Ectodermal cell (in vitro differentiated cells): ENCODE data around the gene TRAIP.
"Not testable (repeated sequence)": the region's sequence is repeated elsewhere in the genome, so short reads cannot be mapped to it uniquely, and the experiment has no call there.

ENCODE experiments used
- H3K27ac ChIP-seq: 2 replicates; pipeline ENCODE4 v1.7.0; 2013; ENCODE audit warnings: mild to moderate bottlenecking, low read depth, low read length; ENCODE audit not compliant: insufficient read depth, poor library complexity, severe bottlenecking
- H3K27me3 ChIP-seq: 2 replicates; pipeline ENCODE4 v1.7.0; 2013; ENCODE audit warnings: mild to moderate bottlenecking, low read length; ENCODE audit not compliant: insufficient read depth, control insufficient read depth, poor library complexity, severe bottlenecking
- H3K36me3 ChIP-seq: one replicate; pipeline ENCODE4 v1.7.0; 2013; ENCODE audit warnings: low read length; ENCODE audit not compliant: control insufficient read depth, insufficient read depth
- H3K4me1 ChIP-seq: one replicate; pipeline ENCODE4 v1.7.0; 2013; ENCODE audit warnings: low read length; ENCODE audit not compliant: control insufficient read depth, insufficient read depth
- H3K4me3 ChIP-seq: 2 replicates; pipeline ENCODE4 v1.7.0; 2013; ENCODE audit warnings: low read depth, low read length, control low read depth; ENCODE audit not compliant: insufficient read depth
- H3K9me3 ChIP-seq: 2 replicates; pipeline ENCODE4 v1.7.0; 2013; ENCODE audit warnings: mild to moderate bottlenecking, low read length, moderate library complexity; ENCODE audit not compliant: control insufficient read depth
- WGBS, 2 experiments: methylation state at CpG; one replicate each; pipeline ENCODE4 v1.1.7; 2013; ENCODE audit warnings: missing lambda C conversion rate in 2 of 2; 5-methylcytosine and 5-hydroxymethylcytosine counted together

Gene TRAIP

DNA sequence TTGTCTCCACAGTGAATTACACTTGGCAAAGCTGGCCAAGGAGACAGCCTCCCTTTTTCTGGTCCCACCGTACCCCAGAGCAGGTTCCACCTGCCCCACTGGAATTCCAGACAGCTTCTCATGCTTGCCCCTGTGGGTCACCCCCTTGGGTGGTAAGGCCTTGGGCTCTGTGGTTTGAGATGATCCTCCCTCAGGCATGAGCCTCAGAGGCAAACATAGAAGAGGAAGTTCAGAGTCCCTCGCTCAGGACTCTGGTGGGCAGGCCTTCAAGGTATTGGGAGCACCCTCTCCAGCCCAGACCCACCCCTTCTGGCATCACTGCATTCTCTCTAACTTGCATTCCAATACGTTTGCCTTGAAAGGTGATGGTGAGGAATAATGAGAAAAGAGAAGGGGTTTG, 25.0 kb downstream of the TRAIP start:
- H3K4me1 ChIP-seq, result no peaks in the 10 kb centered on the region
- no peak overlapping the region for H3K4me3 ChIP-seq
- WGBS, 2 experiments, result 76 to 79% methylated on average over 3 of the region's 3 CpGs
- no peak overlapping the region for H3K27ac ChIP-seq
- H3K9me3 ChIP-seq, result no peaks in the 10 kb centered on the region
- H3K36me3 ChIP-seq, result peaks cover 23% of the 10 kb centered on the region
- no peaks in the 10 kb centered on the region for H3K27me3 ChIP-seq

DNA sequence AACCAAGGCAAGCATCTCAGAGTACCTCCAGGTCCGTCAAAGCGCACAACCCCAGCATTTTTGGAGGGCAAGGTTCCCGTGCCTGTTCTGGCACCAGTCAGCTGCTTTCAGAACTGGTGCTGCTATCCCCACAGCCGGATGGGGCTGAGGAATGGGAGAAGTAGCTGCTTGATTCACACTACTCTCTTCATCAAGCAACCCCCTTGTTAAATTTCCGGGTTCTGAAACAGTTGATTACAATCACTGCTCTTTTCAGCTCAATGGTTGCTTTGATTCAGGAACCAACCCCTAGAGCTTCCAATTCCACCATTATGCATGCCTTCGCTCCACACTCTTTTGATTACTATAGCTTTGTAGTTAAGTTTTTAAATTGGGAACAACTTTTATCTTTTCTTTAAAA, 30.3 kb downstream of the TRAIP start:
- H3K27me3 ChIP-seq, result no peaks in the 10 kb centered on the region
- H3K36me3 ChIP-seq, result peaks cover 19% of the 10 kb centered on the region
- 89 to 92% methylated on average over 5 of the region's 6 CpGs for WGBS, 2 experiments
- no peak overlapping the region for H3K4me3 ChIP-seq
- no peaks in the 10 kb centered on the region for H3K9me3 ChIP-seq
- no peaks in the 10 kb centered on the region for H3K4me1 ChIP-seq
- H3K27ac ChIP-seq, result no peak overlapping the region

DNA sequence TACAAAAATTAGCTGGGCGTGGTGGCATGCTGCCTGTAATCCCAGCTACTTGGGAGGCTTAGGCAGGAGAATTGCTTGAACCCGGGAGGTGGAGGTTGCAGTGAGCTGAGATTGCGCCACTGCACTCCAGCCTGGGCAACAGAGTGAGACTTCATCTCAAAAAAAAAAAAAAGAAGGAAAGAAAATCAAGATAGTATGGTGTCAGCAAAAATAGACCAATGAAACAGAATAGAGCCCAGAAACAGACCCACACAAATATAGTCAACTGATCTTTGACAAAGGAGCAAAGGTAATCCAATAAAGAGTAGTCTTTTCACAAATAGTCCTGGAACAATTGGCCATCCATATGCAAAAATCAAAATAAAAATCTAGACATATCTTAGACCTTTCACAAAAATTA, 33.2 kb downstream of the TRAIP start:
- 58 to 90% methylated on average over 3 of the region's 3 CpGs for WGBS, 2 experiments
- not testable (repeated sequence) for H3K9me3 ChIP-seq, H3K4me1 ChIP-seq, H3K36me3 ChIP-seq, H3K27me3 ChIP-seq, H3K27ac ChIP-seq, H3K4me3 ChIP-seq

DNA sequence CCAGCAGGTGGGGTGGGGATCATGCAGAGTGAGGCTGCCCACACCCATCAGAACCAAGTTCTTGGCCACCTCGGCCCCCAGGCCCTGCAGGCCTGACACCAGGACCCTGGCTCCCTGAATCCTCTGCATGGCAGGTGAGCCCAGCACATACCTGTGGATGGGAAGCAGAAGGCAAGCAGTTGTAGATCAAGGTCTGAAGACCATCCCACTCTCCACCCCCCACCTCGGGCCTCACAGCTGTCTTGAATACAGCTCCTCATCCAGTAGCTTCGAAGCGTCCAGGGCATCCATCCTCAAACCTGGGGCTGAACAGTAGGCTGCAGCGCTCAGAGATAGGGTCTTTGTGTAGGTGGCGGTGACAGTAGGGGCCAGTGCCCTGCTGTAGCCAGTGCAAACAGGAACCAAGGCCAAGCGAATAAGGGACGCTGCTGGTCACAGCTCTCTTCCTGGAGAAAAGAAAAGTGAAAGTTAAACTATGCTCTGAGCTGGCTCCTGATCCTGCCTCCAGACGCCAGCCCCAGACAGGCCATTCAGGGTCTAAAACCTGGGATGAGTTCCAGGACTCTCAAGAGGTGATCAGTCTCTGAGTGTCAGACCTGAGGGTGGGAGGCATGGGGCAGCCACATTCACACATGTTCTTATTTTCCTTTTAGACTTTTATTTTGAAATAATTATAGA, 42.7 kb downstream of the TRAIP start, which contains the start of gene UBA7:
UBA7 (minus strand) TSS at position 457 of the 678 bp plus-strand sequence; CDS start at position 291, 166 bp downstream.
- no peaks in the 10 kb centered on the region for H3K4me1 ChIP-seq
- no peak within 1 kb of the TSS for H3K4me3 ChIP-seq
- H3K9me3 ChIP-seq, result no peaks in the 10 kb centered on the region
- no peak within 1 kb of the TSS for H3K27ac ChIP-seq
- H3K36me3 ChIP-seq, result no peaks in the 10 kb centered on the region
- WGBS, 2 experiments, result 91 to 93% methylated on average over 9 of the region's 9 CpGs
- no peaks in the 10 kb centered on the region for H3K27me3 ChIP-seq

DNA sequence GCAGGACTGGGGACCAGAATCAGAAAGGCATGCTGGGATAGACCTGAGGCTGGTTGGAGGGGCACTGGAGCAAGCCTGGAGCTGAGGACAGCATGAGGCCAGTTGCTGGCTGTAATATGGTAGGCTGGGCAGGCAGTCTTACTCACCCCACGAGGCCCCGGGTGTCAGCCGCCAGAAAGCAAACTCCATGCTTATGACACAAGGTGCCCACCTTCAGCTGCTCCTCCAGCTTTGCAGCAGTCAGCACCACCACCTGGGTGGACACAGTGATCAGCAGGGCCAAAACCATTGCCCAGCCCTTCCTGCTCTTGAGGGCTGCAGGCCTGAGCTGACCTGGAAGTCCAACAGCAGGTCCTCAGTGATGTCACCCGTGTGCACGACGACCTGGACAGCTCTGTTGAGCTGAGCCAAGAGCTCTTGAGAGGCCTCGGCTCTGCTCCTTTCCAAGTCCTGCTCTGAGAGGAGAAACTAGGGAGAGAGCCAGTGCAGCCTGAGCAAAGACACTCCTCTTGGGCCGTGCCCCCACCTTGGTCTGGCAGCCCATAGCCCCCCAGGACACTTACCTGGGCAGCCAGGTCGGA, 43.4 kb downstream of the TRAIP start:
- no peak overlapping the region for H3K4me3 ChIP-seq
- no peaks in the 10 kb centered on the region for H3K4me1 ChIP-seq
- 92 to 94% methylated on average over 9 of the region's 9 CpGs for WGBS, 2 experiments
- no peaks in the 10 kb centered on the region for H3K9me3 ChIP-seq
- H3K36me3 ChIP-seq, result no peaks in the 10 kb centered on the region
- H3K27ac ChIP-seq, result no peak overlapping the region
- H3K27me3 ChIP-seq, result no peaks in the 10 kb centered on the region

DNA sequence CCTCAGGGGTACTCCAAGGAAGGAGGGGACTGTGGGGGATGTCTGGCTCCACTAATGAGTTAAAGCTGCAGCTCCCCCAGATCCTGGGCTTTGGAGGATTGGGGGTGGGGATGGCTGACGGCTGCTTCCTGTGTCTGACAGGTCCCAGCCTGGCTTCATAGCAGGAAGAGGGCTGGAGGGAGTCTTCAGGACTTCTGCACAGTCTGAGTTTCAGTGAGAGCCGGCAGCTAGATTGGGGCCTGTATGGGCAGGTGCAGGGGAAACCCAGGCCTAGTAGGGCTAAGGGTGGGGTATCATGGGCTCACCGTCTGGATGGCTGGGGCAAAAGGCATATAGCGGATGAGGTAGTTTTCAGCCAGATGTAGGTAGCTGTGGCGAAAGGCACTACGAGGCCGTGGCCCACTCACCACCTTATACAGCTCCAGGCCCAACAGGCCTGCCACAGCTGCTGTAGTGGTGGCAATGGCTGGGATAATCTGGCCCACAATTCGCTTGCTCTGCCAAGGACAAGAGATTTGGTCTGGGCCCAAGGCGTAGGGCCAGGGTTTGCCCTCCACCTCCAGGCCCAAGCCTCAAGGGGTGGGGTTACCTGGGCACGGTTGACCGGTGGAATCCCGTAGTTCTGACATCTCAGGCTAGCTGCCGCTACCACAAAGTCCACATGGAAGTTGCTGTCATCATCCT, 48.8 kb downstream of the TRAIP start:
- Histone ChIP-seq H3K4me3 (no peak overlapping the region), H3K27me3 (peaks cover 25% of the 10 kb centered on the region), H3K4me1 (peaks cover 16% of the 10 kb centered on the region), H3K36me3 (no peaks in the 10 kb centered on the region), H3K9me3 (no peaks in the 10 kb centered on the region), H3K27ac (no peak overlapping the region)
- WGBS, 2 experiments, result 89 to 90% methylated on average over 13 of the region's 13 CpGs

DNA sequence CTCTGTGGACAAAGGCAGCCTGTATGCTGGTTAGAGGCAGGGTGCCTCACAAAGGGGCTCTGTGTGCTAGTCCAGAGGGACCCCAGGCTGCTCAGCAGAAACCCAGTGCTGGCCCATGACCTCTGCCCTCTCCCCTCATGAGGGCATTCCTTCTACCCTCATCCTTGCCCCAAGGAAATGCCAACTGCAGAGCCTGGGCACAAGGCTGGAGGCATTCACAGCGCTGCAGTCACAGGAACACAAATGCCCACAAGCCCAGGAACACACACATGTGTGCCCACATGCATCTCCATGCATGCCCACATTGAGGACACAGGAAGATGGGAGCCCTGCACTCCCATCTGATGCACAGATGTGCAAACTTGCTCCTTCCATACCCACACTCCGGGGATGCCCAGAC, 49.5 kb downstream of the TRAIP start:
- H3K36me3 ChIP-seq, result no peaks in the 10 kb centered on the region
- 91 to 94% methylated on average over 2 of the region's 2 CpGs for whole genome bisulfite sequencing, 2 experiments
- peak overlapping the region; percentile 3 for H3K27ac ChIP-seq
- peaks cover 33% of the 10 kb centered on the region for H3K27me3 ChIP-seq
- H3K4me3 ChIP-seq, result no peak overlapping the region
- peaks cover 16% of the 10 kb centered on the region for H3K4me1 ChIP-seq
- no peaks in the 10 kb centered on the region for H3K9me3 ChIP-seq

DNA sequence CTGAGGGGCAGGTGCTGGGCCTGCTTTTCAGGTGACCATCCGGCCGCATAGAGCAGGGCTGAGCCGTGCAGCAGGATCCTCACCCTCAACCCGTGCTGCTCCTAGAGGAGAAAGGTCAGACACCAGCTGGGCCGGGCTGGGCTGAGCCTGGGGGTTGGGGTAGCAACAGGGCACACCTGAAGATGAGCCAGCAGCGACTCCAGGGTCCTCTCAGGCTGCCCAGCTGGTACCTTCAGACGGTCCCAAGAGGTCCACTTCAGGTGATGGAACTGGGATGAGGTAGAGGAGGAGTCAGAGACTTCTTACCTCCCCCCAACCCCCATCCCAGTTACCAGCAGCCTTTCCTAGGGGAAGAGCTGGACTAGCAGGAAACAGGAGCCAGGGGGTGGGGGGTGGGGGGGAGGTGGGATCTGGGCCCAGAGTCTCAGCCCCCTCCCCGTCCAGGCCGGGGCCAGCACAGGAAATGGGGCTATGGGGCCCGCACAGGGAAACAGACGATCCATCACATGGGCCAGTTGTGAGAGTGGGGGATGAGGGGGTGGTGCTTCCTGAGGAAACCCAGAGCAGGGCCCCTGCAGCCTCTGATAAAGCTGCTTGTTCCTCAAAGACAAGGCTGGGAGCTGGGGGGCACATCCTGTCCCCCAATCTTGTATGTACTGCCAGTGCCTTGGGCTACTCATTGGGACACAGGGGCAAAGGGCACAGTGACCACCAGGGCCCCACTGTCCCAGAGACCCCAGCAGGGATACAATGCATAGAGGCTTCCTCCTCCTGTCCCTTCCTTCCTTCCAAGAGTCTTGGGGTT, 50.3 kb downstream of the TRAIP start:
- Histone ChIP-seq H3K36me3 (no peaks in the 10 kb centered on the region), H3K4me3 (no peak overlapping the region), H3K27me3 (peaks cover 40% of the 10 kb centered on the region), H3K4me1 (peaks cover 16% of the 10 kb centered on the region), H3K9me3 (no peaks in the 10 kb centered on the region), H3K27ac (peak overlapping the region; percentile 3)
- WGBS, 2 experiments, result 59 to 73% methylated on average over 11 of the region's 11 CpGs

DNA sequence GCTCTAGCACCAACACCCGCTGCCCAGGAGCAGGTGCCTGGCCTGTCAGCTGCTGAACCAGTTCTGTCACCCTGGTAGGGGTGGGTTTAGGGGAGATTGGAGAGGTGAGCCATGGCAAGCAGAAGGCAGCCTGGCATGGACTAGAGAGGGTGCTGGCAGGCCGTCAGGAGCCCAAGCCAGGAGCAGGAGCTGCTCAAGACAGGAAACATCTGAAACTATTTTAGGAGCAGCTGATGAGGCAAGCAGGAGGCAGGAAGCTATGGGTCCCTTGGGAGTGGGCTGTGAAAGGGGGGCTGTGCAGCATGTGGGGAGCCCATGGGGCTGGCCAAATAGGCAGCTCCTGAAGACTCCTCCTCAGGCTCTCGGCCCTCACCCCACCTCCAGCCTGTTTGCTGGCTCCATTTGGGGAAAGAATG, 51.0 kb downstream of the TRAIP start:
- H3K4me3 ChIP-seq, result no peak overlapping the region
- peaks cover 16% of the 10 kb centered on the region for H3K4me1 ChIP-seq
- WGBS, 2 experiments, result 89 to 90% methylated on average over 3 of the region's 3 CpGs
- no peaks in the 10 kb centered on the region for H3K36me3 ChIP-seq
- H3K27ac ChIP-seq, result no peak overlapping the region
- H3K27me3 ChIP-seq, result peaks cover 41% of the 10 kb centered on the region
- no peaks in the 10 kb centered on the region for H3K9me3 ChIP-seq
